MCF 10A (cell line): ENCODE measurements around the gene C22orf23. TPM values are rescaled to one million over a fixed set of nuclear protein-coding genes. Genes with fewer than 3 reads are reported as not detected.

Experiments
- BruUV-seq: library from RNA; stranded (reverse); fragments of 400-500 nt; replicated peaks from 2 replicates; lab custom pipeline; 2021; lab: Mats Ljungman, UMichigan
- CTCF ChIA-PET: fragments of 300-600 bp; sonication (Branson Sonifier 250); formaldehyde crosslinking; extraction: SDS; loops from one replicate; lab custom pipeline; 2021; ENCODE audit warnings: antibody characterized with exemption, inconsistent platforms; lab: Yijun Ruan, JAX
- POLR2A ChIA-PET: fragments of 300-600, 350-650 bp; sonication (Branson Sonifier 250); formaldehyde crosslinking; extraction: SDS; loops from one replicate; lab custom pipeline; 2020; ENCODE audit warnings: antibody characterized with exemption, inconsistent platforms; lab: Yijun Ruan, JAX
- DNase-seq: peaks from one replicate; pipeline ENCODE4 v3.0.0-alpha.2; 2018; ENCODE audit not compliant: unreplicated experiment
- H3K27ac Mint-ChIP-seq: one replicate; pipeline ENCODE4 v1.8.0; 2022; ENCODE audit warnings: mild to moderate bottlenecking, low read depth, mixed read lengths; ENCODE audit not compliant: unreplicated experiment
- H3K27me3 Mint-ChIP-seq: one replicate; pipeline ENCODE4 v1.8.0; 2022; ENCODE audit warnings: mixed read lengths; ENCODE audit not compliant: insufficient read depth, unreplicated experiment
- H3K36me3 Mint-ChIP-seq: one replicate; pipeline ENCODE4 v1.8.0; 2022; ENCODE audit warnings: mild to moderate bottlenecking, moderate library complexity, mixed read lengths; ENCODE audit not compliant: insufficient read depth, unreplicated experiment
- H3K4me1 Mint-ChIP-seq: one replicate; pipeline ENCODE4 v1.8.0; 2022; ENCODE audit warnings: mixed read lengths; ENCODE audit not compliant: insufficient read depth, unreplicated experiment
- H3K4me3 Mint-ChIP-seq: one replicate; pipeline ENCODE4 v1.8.0; 2022; ENCODE audit warnings: mild to moderate bottlenecking, moderate library complexity, mixed read lengths; ENCODE audit not compliant: unreplicated experiment
- H3K9me3 Mint-ChIP-seq: one replicate; pipeline ENCODE4 v1.8.0; 2022; ENCODE audit warnings: mixed read lengths; ENCODE audit not compliant: unreplicated experiment
- CTCF ChIP-seq: fragments of 200-600 bp; IDR thresholded peaks from one replicate; pipeline ENCODE4 v1.8.0; 2022; ENCODE audit warnings: antibody characterized with exemption, mild to moderate bottlenecking; ENCODE audit not compliant: unreplicated experiment
- intact Hi-C: fragments of 100-400 bp; cut with micrococcal nuclease; formaldehyde crosslinking; loops from 2 replicates; pipeline ENCODE4 v1.14.1; 2022
- total RNA-seq: library from RNA; stranded (reverse); gene quantifications from 2 replicates; pipeline ENCODE4 v1.2.3, GENCODE V29; 2022

The C22orf23 gene
- total RNA-seq, 1 experiment from 2014 or later: not detected

DNA sequence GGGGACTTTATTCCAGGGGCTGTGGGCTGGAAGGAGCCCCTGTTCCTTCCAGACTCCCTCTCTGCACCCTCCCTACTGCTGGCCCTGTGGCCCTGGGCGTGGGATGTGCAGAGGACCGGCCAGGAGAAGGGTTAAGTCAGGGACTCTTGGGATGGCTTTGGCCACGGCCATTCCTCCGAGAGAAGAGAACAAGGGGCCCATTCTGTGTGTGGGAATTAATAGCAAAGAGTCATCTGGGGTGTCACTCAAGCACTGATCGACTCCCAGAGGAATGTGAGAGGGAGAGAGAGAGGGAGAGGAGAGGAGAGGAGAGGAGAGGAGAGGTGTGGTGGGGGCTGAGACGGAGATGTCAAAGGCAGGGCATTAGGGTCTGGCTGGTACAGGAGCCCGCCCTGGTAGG is 45.1 kb upstream of the C22orf23 start:
- CTCF ChIA-PET: no interaction called here
- POLR2A ChIA-PET: interaction anchor here (1.1 to 1.9 kb wide), 2 partner anchors 93 to 112 kb away, joined by 3 to 4 read pairs; partner anchors contain the start of gene MICALL1
- intact Hi-C loops: no loop called here
- Mint-ChIP-seq H3K4me3 (no peak overlapping the region), H3K9me3 (no peaks in the 10 kb centered on the region), H3K36me3 (no peaks in the 10 kb centered on the region), H3K27me3 (no peaks in the 10 kb centered on the region), H3K4me1 (peaks cover 52% of the 10 kb centered on the region), H3K27ac (no peak overlapping the region)
- no peak for TF ChIP-seq CTCF
- DNase-seq: no peak
- no TSS peak for BruUV-seq

GRCh38 chr22:37996515-37997246 is 43.3 kb upstream of the C22orf23 start:
- intact Hi-C loops: no loop called here
- no peak for DNase-seq
- no TSS peak for BruUV-seq
- Mint-ChIP-seq H3K4me1 (peaks cover 52% of the 10 kb centered on the region), H3K36me3 (no peaks in the 10 kb centered on the region), H3K9me3 (no peaks in the 10 kb centered on the region), H3K4me3 (no peak overlapping the region), H3K27me3 (no peaks in the 10 kb centered on the region), H3K27ac (peak overlapping the region; percentile 76)
- ChIA-PET POLR2A (no interaction called here), CTCF (no interaction called here)
- no peak for TF ChIP-seq CTCF

DNA sequence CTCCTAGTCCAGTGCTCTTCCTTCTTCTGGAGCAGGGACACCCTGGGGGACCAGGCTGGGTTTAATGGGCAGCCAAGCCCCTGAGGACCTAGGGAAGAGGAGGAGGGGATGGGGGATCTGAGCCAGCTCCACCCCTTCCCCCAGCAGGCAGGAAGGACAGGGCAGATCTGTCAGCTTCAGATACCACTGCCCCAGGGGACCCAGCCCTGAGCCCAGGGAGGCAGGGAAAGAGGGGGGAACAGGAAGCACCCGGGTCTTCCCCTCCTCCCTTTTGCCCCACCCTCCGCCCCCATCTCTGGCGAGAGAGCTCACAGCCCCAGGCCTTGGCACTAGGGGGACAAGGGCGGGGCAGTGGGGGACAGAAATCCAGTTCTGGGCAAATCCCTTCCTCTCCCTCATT is 42.7 kb upstream of the C22orf23 start:
- no TSS peak for BruUV-seq
- POLR2A ChIA-PET: no interaction called here
- H3K27me3 Mint-ChIP-seq: no peaks in the 10 kb centered on the region

More for the DNA sequence above, 42.7 kb upstream of the C22orf23 start:
- peak; percentile 68 for DNase-seq
- Mint-ChIP-seq H3K36me3 (no peaks in the 10 kb centered on the region), H3K27ac (peak overlapping the region; percentile 35), H3K4me3 (no peak overlapping the region), H3K9me3 (no peaks in the 10 kb centered on the region), H3K4me1 (peaks cover 48% of the 10 kb centered on the region)
- TF ChIP-seq CTCF: no peak
- CTCF ChIA-PET: no interaction called here
- intact Hi-C loops: no loop called here
